HCT116 (cell line): Measurements from ENCODE around the gene CCDC9B. TPM values are rescaled to one million over a fixed set of nuclear protein-coding genes. Genes with fewer than 3 reads are reported as not detected.

ENCODE experiments used
- ATAC-seq: fragments of 200-7000 bp; cut with Tn5 transposase; 2 replicates; pipeline ENCODE4 v1.9.1; 2020; ENCODE audit warnings: mild to moderate bottlenecking, moderate library complexity
- BruUV-seq: library from RNA; stranded (reverse); fragments of 400-500 nt; replicated peaks from 2 replicates; lab custom pipeline; 2021; lab: Mats Ljungman, UMichigan
- CTCF ChIA-PET: fragments of 300-600 bp; sonication (Branson Sonifier 250); formaldehyde crosslinking; loops from one replicate; lab custom pipeline; 2021; ENCODE audit warnings: antibody characterized with exemption; lab: Charles Lee
- POLR2A ChIA-PET: fragments of 300-600, 350-600 bp; sonication (Branson Sonifier 250); formaldehyde crosslinking; loops from one replicate; lab custom pipeline; 2021; ENCODE audit warnings: antibody characterized with exemption; lab: Charles Lee
- RAD21 ChIA-PET, 2 experiments: fragments of 300-600 bp; sonication (Branson Sonifier 250); formaldehyde crosslinking; loops; one replicate each; lab custom pipeline; 2023; ENCODE audit warnings: low total read pairs in 2 of 2; ENCODE audit not compliant: uncharacterized antibody in 2 of 2, unreplicated experiment in 2 of 2, low non-redundant PET in 1 of 2; lab: Charles Lee
- DNase-seq: peaks from one replicate; pipeline ENCODE4 v3.0.0-alpha.2; 2010; ENCODE audit warnings: low read depth, low spot score
- H2AFZ ChIP-seq: fragments of 200-600 bp; shearing (Covaris generic), sonication (generic); 2 replicates; pipeline ENCODE4 v1.6.1; 2017; ENCODE audit warnings: low read depth, mixed run types, mixed read lengths, antibody characterized with exemption, low read length; ENCODE audit not compliant: poor library complexity, severe bottlenecking
- H3K27ac ChIP-seq: 2 replicates; pipeline ENCODE4 v1.5.1; 2012; ENCODE audit warnings: low read depth, low read length
- H3K27me3 ChIP-seq: fragments of 200-600 bp; sonication (generic); 2 replicates; pipeline ENCODE4 v1.6.1; 2016; ENCODE audit warnings: mixed run types, low read length, mixed read lengths; ENCODE audit not compliant: insufficient read depth
- H3K36me3 ChIP-seq, 2 experiments: fragments of 200-500 bp in 1 of 2; fragments of 200-600 bp in 1 of 2; sonication (Bioruptor generic) in 1 of 2; sonication (generic) in 1 of 2; 2 replicates each; pipeline versions ENCODE4 v1.5.1 to v1.6.1; 2014 to 2016; ENCODE audit warnings: low read length in 2 of 2, inconsistent platforms in 1 of 2, mixed read lengths in 1 of 2, mixed run types in 1 of 2; ENCODE audit not compliant: insufficient read depth in 2 of 2, control insufficient read depth in 1 of 2
- H3K4me1 ChIP-seq, 2 experiments: fragments of 200-600 bp in 1 of 2; sonication (generic) in 1 of 2; 2 replicates each; pipeline versions ENCODE4 v1.5.1 to v1.6.1; 2012 to 2017; ENCODE audit warnings: low read length in 2 of 2, inconsistent platforms in 1 of 2, mild to moderate bottlenecking in 1 of 2, mixed read lengths in 1 of 2, mixed run types in 1 of 2, moderate library complexity in 1 of 2; ENCODE audit not compliant: insufficient read depth in 2 of 2, control insufficient read depth in 1 of 2
- H3K4me2 ChIP-seq: fragments of 200-600 bp; sonication (generic); 2 replicates; pipeline ENCODE4 v1.6.1; 2017; ENCODE audit warnings: mixed run types, low read length, mixed read lengths
- H3K4me3 ChIP-seq, 2 experiments: fragments of 200-600 bp in 1 of 2; sonication (generic) in 1 of 2; replicated peaks in 1 of 2; 2 replicates each; pipeline ENCODE4 v1.5.1; 2011 to 2016; ENCODE audit warnings: low read length in 2 of 2, control low read depth in 1 of 2, low read depth in 1 of 2, mild to moderate bottlenecking in 1 of 2, mixed read lengths in 1 of 2, mixed run types in 1 of 2
- H3K79me2 ChIP-seq: fragments of 200-600 bp; sonication (generic); 2 replicates; pipeline ENCODE4 v1.6.1; 2017; ENCODE audit warnings: mild to moderate bottlenecking, mixed run types, low read length, moderate library complexity, mixed read lengths; ENCODE audit not compliant: insufficient read depth
- H3K9ac ChIP-seq: fragments of 200-600 bp; sonication (generic); 2 replicates; pipeline ENCODE4 v1.6.1; 2016; ENCODE audit warnings: low read length, mixed read lengths
- H3K9me2 ChIP-seq: fragments of 200-600 bp; sonication (generic), shearing (Covaris generic); 2 replicates; pipeline ENCODE4 v1.6.1; 2017; ENCODE audit warnings: mixed run types, mild to moderate bottlenecking, moderate library complexity; ENCODE audit not compliant: insufficient read depth
- H3K9me3 ChIP-seq, 2 experiments: fragments of 200-500 bp in 1 of 2; fragments of 200-600 bp in 1 of 2; sonication (Bioruptor generic) in 1 of 2; sonication (generic) in 1 of 2; 2 replicates each; pipeline ENCODE4 v1.6.1; 2014 to 2017; ENCODE audit warnings: low read length in 2 of 2, mixed read lengths in 2 of 2, inconsistent platforms in 1 of 2, low read depth in 1 of 2, mild to moderate bottlenecking in 1 of 2, mixed run types in 1 of 2, moderate library complexity in 1 of 2; ENCODE audit not compliant: control insufficient read depth in 1 of 2, insufficient read depth in 1 of 2
- H4K20me1 ChIP-seq: fragments of 200-600 bp; sonication (generic), shearing (Covaris generic); 2 replicates; pipeline ENCODE4 v1.6.1; 2017; ENCODE audit warnings: mixed run types, mild to moderate bottlenecking, moderate library complexity; ENCODE audit not compliant: insufficient read depth
- EZH2phosphoT487 ChIP-seq: fragments of 200-600 bp; IDR thresholded peaks from 2 replicates; pipeline ENCODE4 v1.6.1; 2018; ENCODE audit warnings: antibody characterized with exemption, borderline replicate concordance
- MAX ChIP-seq: IDR thresholded peaks from 2 replicates; pipeline ENCODE4 v1.6.1; 2012
- POLR2A ChIP-seq: IDR thresholded peaks from 2 replicates; pipeline ENCODE4 v1.7.0; 2011; ENCODE audit warnings: borderline replicate concordance; ENCODE audit not compliant: insufficient read depth, insufficient read length; ENCODE audit errors: extremely low read depth
- POLR2AphosphoS5 ChIP-seq: IDR thresholded peaks from 2 replicates; pipeline ENCODE4 v1.6.1; 2011; ENCODE audit warnings: mild to moderate bottlenecking, low read depth, low read length, moderate library complexity
- SP1 ChIP-seq: IDR thresholded peaks from 2 replicates; pipeline ENCODE4 v1.6.1; 2012; ENCODE audit warnings: low read depth
- TCF7L2 ChIP-seq: IDR thresholded peaks from 2 replicates; pipeline ENCODE4 v1.7.0; 2011; ENCODE audit warnings: borderline replicate concordance, inconsistent platforms; ENCODE audit not compliant: insufficient read depth, insufficient read length; ENCODE audit errors: extremely low read depth
- YY1 ChIP-seq: IDR thresholded peaks from 2 replicates; pipeline ENCODE4 v1.6.1; 2011; ENCODE audit warnings: low read length, low read depth, moderate library complexity, mild to moderate bottlenecking; ENCODE audit not compliant: insufficient replicate concordance; ENCODE audit errors: extremely low read depth
- ZFX ChIP-seq: fragments of 450-650 bp; IDR thresholded peaks from 2 replicates; pipeline ENCODE4 v1.6.1; 2017
- intact Hi-C: fragments of 100-400 bp; cut with micrococcal nuclease; formaldehyde crosslinking; loops from 2 replicates; pipeline ENCODE4 v1.10.0; 2022
- total RNA-seq: library from RNA; stranded (reverse); gene quantifications from one replicate; pipeline ENCODE4 v1.2.1, GENCODE V29; 2021; ENCODE audit not compliant: unreplicated experiment

CCDC9B gene
- total RNA-seq, 1 experiment from 2014 or later, result 15.6 TPM

GRCh38 chr15:40282869-40283614 lies 57.7 kb downstream of the CCDC9B start, which contains the start of gene ANKRD63:
TSS of gene ANKRD63 (minus strand) at chr15:40283064. CDS start at chr15:40282586, 478 bp downstream.
- 0 out of 2 replicates have a peak, but pooled peaks have one; percentile 24 for TF ChIP-seq ZFX
- no peak for TF ChIP-seq TCF7L2
- no peak; the same call in none of the 2 replicates for TF ChIP-seq MAX
- TF ChIP-seq YY1, result no peak
- TF ChIP-seq POLR2A, result no peak
- no peak for TF ChIP-seq POLR2AphosphoS5
- no peak for TF ChIP-seq EZH2phosphoT487
- no peak for TF ChIP-seq SP1
- peak; percentile 56 for ATAC-seq
- BruUV-seq, result no TSS peak
- ChIA-PET CTCF (interaction anchor here (1.0 to 1.9 kb wide), 6 partner anchors 8 to 55 kb away, joined by 3 to 8 read pairs (median 4); partner anchors contain the start of gene PAK6), POLR2A (no interaction called here), RAD21 (no interaction called here)
- Histone ChIP-seq H3K4me3 (peak within 1 kb of the TSS; percentile 45 to 59), H3K79me2 (no peaks in the 10 kb centered on the region), H3K4me1 (peaks cover 28 to 49% of the 10 kb centered on the region in 2 experiments), H3K9me3 (no peaks in the 10 kb centered on the region), H3K36me3 (no peaks in the 10 kb centered on the region), H4K20me1 (no peaks in the 10 kb centered on the region), H3K4me2 (peak within 1 kb of the TSS; percentile 87), H3K27ac (peak within 1 kb of the TSS; percentile 57; the same call in 1 of the 2 replicates), H3K9ac (peak within 1 kb of the TSS; percentile 57), H3K9me2 (no peaks in the 10 kb centered on the region), H2AFZ (peak within 1 kb of the TSS; percentile 74), H3K27me3 (no peaks in the 10 kb centered on the region)
- DNase-seq, result no peak
- intact Hi-C loops, result no loop called here
